Stimulated activated CD4-positive, alpha-beta T cell treated with anti-CD3 and anti-CD28 coated beads, TNF-alpha, amount 100 ng/mL, for 48 hours (primary cell): ENCODE measurements around the gene ZNF777.
"Not testable (repeated sequence)": the region's sequence is repeated elsewhere in the genome, so short reads cannot be mapped to it uniquely, and the experiment has no call there.

Experiments used
- DNase-seq, 3 donors: peaks; one replicate each; pipeline ENCODE4 v3.0.0-alpha.2; 2020; ENCODE audit warnings: low read depth in 3 of 3

Gene ZNF777

GRCh38 chr7:149460493-149461277, at the start of gene ZNF777:
Gene ZNF777 (minus strand): TSS chr7:149461062. CDS start chr7:149456022, 5,040 bp downstream.
- DNase-seq, result peak; percentile 62 to 70 (median 67)

GRCh38 chr7:149510248-149510647, 49.4 kb upstream of the ZNF777 start:
- no peak for DNase-seq

- no peak for DNase-seq
Measured at GRCh38 chr7:149509774-149510173, 48.9 kb upstream of the ZNF777 start.

GRCh38 chr7:149505551-149505950, 44.7 kb upstream of the ZNF777 start:
- DNase-seq, result no peak

GRCh38 chr7:149501651-149502050, 40.8 kb upstream of the ZNF777 start:
- no peak for DNase-seq

GRCh38 chr7:149500910-149501309, 40.0 kb upstream of the ZNF777 start:
- DNase-seq, result no peak

- DNase-seq, result no peak
Measured at GRCh38 chr7:149500201-149500600, 39.3 kb upstream of the ZNF777 start.

- no peak for DNase-seq
Measured at GRCh38 chr7:149498811-149499210, 37.9 kb upstream of the ZNF777 start.

GRCh38 chr7:149497467-149498261, 36.8 kb upstream of the ZNF777 start, which contains the start of gene ZNF746:
Gene ZNF746 (minus strand): TSS chr7:149497809. CDS start chr7:149497536, 273 bp downstream.
- peak; percentile 64 to 70 (median 70) for DNase-seq

GRCh38 chr7:149496642-149497391, 36.0 kb upstream of the ZNF777 start:
- peak in 1 of 3 donors; percentile 33 for DNase-seq

- no peak for DNase-seq
Measured at GRCh38 chr7:149495785-149496641, 35.2 kb upstream of the ZNF777 start.

- no peak for DNase-seq
Measured at GRCh38 chr7:149494738-149495368, 34.0 kb upstream of the ZNF777 start.

- not testable (repeated sequence) for DNase-seq
Measured at GRCh38 chr7:149493975-149494374, 33.1 kb upstream of the ZNF777 start.

- no peak for DNase-seq
Measured at GRCh38 chr7:149493366-149493765, 32.5 kb upstream of the ZNF777 start.

GRCh38 chr7:149490083-149490760, 29.4 kb upstream of the ZNF777 start:
- no peak for DNase-seq

GRCh38 chr7:149489391-149490024, 28.6 kb upstream of the ZNF777 start:
- DNase-seq, result no peak

GRCh38 chr7:149479568-149479967, 18.7 kb upstream of the ZNF777 start:
- no peak for DNase-seq

GRCh38 chr7:149478754-149479153, 17.9 kb upstream of the ZNF777 start:
- no peak for DNase-seq
